Hepatocyte (in vitro differentiated cells): ENCODE measurements around the gene TMCC2. TPM values are rescaled to one million over a fixed set of nuclear protein-coding genes. Genes with fewer than 3 reads are reported as not detected.
A peak's percentile ranks its signal among the peaks of the same experiment; 100 is the strongest.

Experiments used
- DNase-seq: peaks from one replicate; pipeline ENCODE4 v3.0.0-alpha.2; 2016; ENCODE audit warnings: low spot score
- H2AFZ ChIP-seq: fragments of 200-600 bp; sonication (generic); 2 replicates; pipeline ENCODE4 v1.6.0; 2016; ENCODE audit warnings: antibody characterized with exemption, mild to moderate bottlenecking
- H3K27ac ChIP-seq: fragments of 200-600 bp; sonication (generic); 2 replicates; pipeline ENCODE4 v1.5.1; 2016; ENCODE audit warnings: mild to moderate bottlenecking
- H3K27me3 ChIP-seq: fragments of 200-600 bp; sonication (generic); 2 replicates; pipeline ENCODE4 v1.6.1; 2016
- H3K36me3 ChIP-seq: fragments of 200-600 bp; sonication (generic); replicated peaks from 2 replicates; pipeline ENCODE4 v1.5.1; 2016; ENCODE audit warnings: low read depth; ENCODE audit not compliant: insufficient read depth
- H3K4me1 ChIP-seq: fragments of 200-600 bp; sonication (generic); 2 replicates; pipeline ENCODE4 v1.5.1; 2016; ENCODE audit warnings: mild to moderate bottlenecking, moderate library complexity; ENCODE audit not compliant: insufficient read depth
- H3K4me2 ChIP-seq: fragments of 200-600 bp; sonication (generic); 2 replicates; pipeline ENCODE4 v1.6.0; 2016
- H3K4me3 ChIP-seq: fragments of 200-600 bp; sonication (generic); 2 replicates; pipeline ENCODE4 v1.5.1; 2016; ENCODE audit warnings: mild to moderate bottlenecking
- H3K79me2 ChIP-seq: fragments of 200-600 bp; sonication (generic); 2 replicates; pipeline ENCODE4 v1.6.0; 2017; ENCODE audit warnings: mild to moderate bottlenecking
- H3K9me2 ChIP-seq: fragments of 200-600 bp; sonication (generic); replicated peaks from 2 replicates; pipeline ENCODE4 v1.6.0; 2017; ENCODE audit warnings: mild to moderate bottlenecking; ENCODE audit not compliant: insufficient read depth
- H3K9me3 ChIP-seq: fragments of 200-600 bp; sonication (generic); 2 replicates; pipeline ENCODE4 v1.5.1; 2016; ENCODE audit warnings: low read depth, mild to moderate bottlenecking
- H4K20me1 ChIP-seq: fragments of 200-600 bp; sonication (generic); 2 replicates; pipeline ENCODE4 v1.6.0; 2016; ENCODE audit warnings: mild to moderate bottlenecking; ENCODE audit not compliant: insufficient read depth, poor library complexity, severe bottlenecking
- CTCF ChIP-seq: fragments of 200-600 bp; sonication (generic); IDR thresholded peaks from 2 replicates; pipeline ENCODE4 v1.5.1; 2016; ENCODE audit warnings: antibody characterized with exemption, mild to moderate bottlenecking; ENCODE audit not compliant: poor library complexity
- EZH2 ChIP-seq: fragments of 200-600 bp; sonication (generic); IDR thresholded peaks from 2 replicates; pipeline ENCODE4 v1.6.1; 2016; ENCODE audit warnings: antibody characterized with exemption, mild to moderate bottlenecking, borderline replicate concordance
- EZH2phosphoT487 ChIP-seq: fragments of 200-600 bp; sonication (generic); IDR thresholded peaks from one replicate; pipeline ENCODE4 v1.6.1; 2018; ENCODE audit warnings: antibody characterized with exemption, mild to moderate bottlenecking, low read depth, moderate library complexity; ENCODE audit not compliant: unreplicated experiment, severe bottlenecking
- WGBS: methylation state at CpG from one replicate; pipeline ENCODE4 v1.1.6; 2016; ENCODE audit warnings: low lambda C conversion rate; ENCODE audit errors: missing lambda C conversion rate; 5-methylcytosine and 5-hydroxymethylcytosine counted together
- polyA plus RNA-seq: library from polyadenylated mRNA; unstranded; fragments of >200 nt; fragmentation: Nextera tagmentation; extraction: Ambion mirVana; gene quantifications from 2 replicates; pipeline ENCODE4 v1.2.1, GENCODE V29; 2016
- total RNA-seq: library from RNA; depleted of rRNA; stranded (reverse); fragments of >200 nt; gene quantifications from 2 replicates; pipeline ENCODE4 v1.2.3, GENCODE V29; 2014

TMCC2 gene
- total and polyA plus RNA-seq, 2 experiments from 2014 or later, result 2.5 to 2.9 TPM

GRCh38 chr1:205318231-205318991 lies 90.7 kb downstream of the TMCC2 start:
- H2AFZ ChIP-seq, result no peak overlapping the region
- H3K9me2 ChIP-seq, result no peaks in the 10 kb centered on the region
- peaks cover 63% of the 10 kb centered on the region for H3K79me2 ChIP-seq
- peaks cover 38% of the 10 kb centered on the region for H3K4me1 ChIP-seq
- DNase-seq, result peak; percentile 35
- H3K27ac ChIP-seq, result peak overlapping the region; percentile 78
- WGBS, result 77% methylated on average over 6 of the region's 6 CpGs
- no peaks in the 10 kb centered on the region for H3K36me3 ChIP-seq
- H3K27me3 ChIP-seq, result no peaks in the 10 kb centered on the region
- no peaks in the 10 kb centered on the region for H3K9me3 ChIP-seq
- H3K4me3 ChIP-seq, result no peak overlapping the region
- H3K4me2 ChIP-seq, result peak overlapping the region; percentile 90
- TF ChIP-seq EZH2phosphoT487 (no peak), EZH2 (no peak), CTCF (no peak)
- no peaks in the 10 kb centered on the region for H4K20me1 ChIP-seq

GRCh38 chr1:205319081-205320018 lies 91.6 kb downstream of the TMCC2 start:
- Histone ChIP-seq H3K27ac (peak overlapping the region; percentile 78), H4K20me1 (no peaks in the 10 kb centered on the region), H3K4me3 (peak overlapping the region; percentile 14), H3K79me2 (peaks cover 57% of the 10 kb centered on the region), H3K9me3 (no peaks in the 10 kb centered on the region), H3K4me1 (peaks cover 29% of the 10 kb centered on the region), H3K9me2 (no peaks in the 10 kb centered on the region), H3K27me3 (no peaks in the 10 kb centered on the region), H3K36me3 (no peaks in the 10 kb centered on the region), H2AFZ (no peak overlapping the region), H3K4me2 (peak overlapping the region; percentile 90)
- DNase-seq, result peak; percentile 66
- TF ChIP-seq EZH2phosphoT487 (no peak), CTCF (no peak), EZH2 (no peak)
- WGBS, result 49% methylated on average over 6 of the region's 6 CpGs

GRCh38 chr1:205321162-205321958 lies 93.6 kb downstream of the TMCC2 start, which contains the start of gene NUAK2:
Gene NUAK2 (minus strand): TSS chr1:205321745. CDS start chr1:205321628, 117 bp downstream.
- Histone ChIP-seq H3K36me3 (no peaks in the 10 kb centered on the region), H3K27ac (peak within 1 kb of the TSS; percentile 92), H3K4me3 (peak within 1 kb of the TSS; percentile 89), H3K4me2 (peak within 1 kb of the TSS; percentile 90), H3K4me1 (peaks cover 28% of the 10 kb centered on the region), H3K9me2 (no peaks in the 10 kb centered on the region), H3K9me3 (no peaks in the 10 kb centered on the region), H4K20me1 (no peaks in the 10 kb centered on the region), H3K27me3 (no peaks in the 10 kb centered on the region), H2AFZ (peak within 1 kb of the TSS; percentile 85), H3K79me2 (peaks cover 37% of the 10 kb centered on the region)
- WGBS, result 1% methylated on average over 73 of the region's 75 CpGs
- TF ChIP-seq EZH2phosphoT487 (no peak), CTCF (peak; percentile 37)
- DNase-seq, result peak; percentile 96
